Measurements from ENCODE around the gene SEZ6. TPM values are rescaled to one million over a fixed set of nuclear protein-coding genes. Genes with fewer than 3 reads are reported as not detected.

SEZ6 gene
- total and polyA plus RNA-seq, 2 donors from 2014 or later, result not detected

- no peak overlapping the region for H3K27ac ChIP-seq (ENCODE audit: low read depth in 2 of 2, low read length in 2 of 2)
- intact Hi-C loops (cut with DNase I), result loop anchor here (5.0 kb wide), 1 partner anchor 161 kb away; no protein-coding TSS in a partner anchor
- no peaks in the 10 kb centered on the region for H3K36me3 ChIP-seq (ENCODE audit: control insufficient read depth in 2 of 3, insufficient read depth in 3 of 3, low read length in 3 of 3)
- DNase-seq (no peak), FAIRE-seq (no peak)
- H3K4me3 ChIP-seq (ENCODE audit: low read length in 3 of 3), result no peak overlapping the region
- no peaks in the 10 kb centered on the region for H3K27me3 ChIP-seq (ENCODE audit: control insufficient read depth, insufficient read depth, low read length)
- TF ChIP-seq CTCF (IDR thresholded peaks at IDR 0.05; ENCODE audit: borderline replicate concordance, extremely low read depth, insufficient read depth), result no peak
- H3K9me3 ChIP-seq (ENCODE audit: control insufficient read depth in 2 of 3, insufficient read depth in 1 of 3, low read length in 3 of 3), result no peaks in the 10 kb centered on the region
- H3K4me1 ChIP-seq (ENCODE audit: control insufficient read depth in 2 of 3, insufficient read depth in 2 of 3, low read depth in 1 of 3, low read length in 3 of 3), result peaks cover 0 to 8% (median 8%) of the 10 kb centered on the region in 3 donors
- H3K9ac ChIP-seq (ENCODE audit: low read length in 3 of 3), result no peak overlapping the region
Observed at GRCh38 chr17:28956112-28956511, 49.7 kb downstream of the SEZ6 start.

GRCh38 chr17:28955408-28955807, 50.4 kb downstream of the SEZ6 start:
- DNase-seq (no peak), FAIRE-seq (no peak)
- no peak overlapping the region for H3K9ac ChIP-seq (ENCODE audit: low read length in 3 of 3)
- intact Hi-C loops (cut with DNase I), result loop anchor here (5.0 kb wide), 1 partner anchor 162 kb away; no protein-coding TSS in a partner anchor
- no peaks in the 10 kb centered on the region for H3K9me3 ChIP-seq (ENCODE audit: control insufficient read depth in 2 of 3, insufficient read depth in 1 of 3, low read length in 3 of 3)
- peaks cover 0 to 8% (median 8%) of the 10 kb centered on the region in 3 donors for H3K4me1 ChIP-seq (ENCODE audit: control insufficient read depth in 2 of 3, insufficient read depth in 2 of 3, low read depth in 1 of 3, low read length in 3 of 3)
- TF ChIP-seq CTCF (IDR thresholded peaks at IDR 0.05; ENCODE audit: borderline replicate concordance, extremely low read depth, insufficient read depth), result no peak
- no peak overlapping the region for H3K4me3 ChIP-seq (ENCODE audit: low read length in 3 of 3)
- no peaks in the 10 kb centered on the region for H3K36me3 ChIP-seq (ENCODE audit: control insufficient read depth in 2 of 3, insufficient read depth in 3 of 3, low read length in 3 of 3)
- no peaks in the 10 kb centered on the region for H3K27me3 ChIP-seq (ENCODE audit: control insufficient read depth, insufficient read depth, low read length)
- H3K27ac ChIP-seq (ENCODE audit: low read depth in 2 of 2, low read length in 2 of 2), result no peak overlapping the region

- H3K4me3 ChIP-seq (ENCODE audit: low read length in 3 of 3), result no peak overlapping the region
- H3K36me3 ChIP-seq (ENCODE audit: control insufficient read depth in 2 of 3, insufficient read depth in 3 of 3, low read length in 3 of 3), result no peaks in the 10 kb centered on the region
- no peak for TF ChIP-seq CTCF (IDR thresholded peaks at IDR 0.05; ENCODE audit: borderline replicate concordance, extremely low read depth, insufficient read depth)
- no peaks in the 10 kb centered on the region for H3K27me3 ChIP-seq (ENCODE audit: control insufficient read depth, insufficient read depth, low read length)
- intact Hi-C loops (cut with DNase I), result loop anchor here (5.0 kb wide), 1 partner anchor 162 kb away; no protein-coding TSS in a partner anchor
- H3K9me3 ChIP-seq (ENCODE audit: control insufficient read depth in 2 of 3, insufficient read depth in 1 of 3, low read length in 3 of 3), result no peaks in the 10 kb centered on the region
- H3K27ac ChIP-seq (ENCODE audit: low read depth in 2 of 2, low read length in 2 of 2), result no peak overlapping the region
- peaks cover 0 to 8% (median 8%) of the 10 kb centered on the region in 3 donors for H3K4me1 ChIP-seq (ENCODE audit: control insufficient read depth in 2 of 3, insufficient read depth in 2 of 3, low read depth in 1 of 3, low read length in 3 of 3)
- FAIRE-seq, result no peak
- no peak for DNase-seq
- no peak overlapping the region for H3K9ac ChIP-seq (ENCODE audit: low read length in 3 of 3)
Observed at GRCh38 chr17:28954886-28955285, 50.9 kb downstream of the SEZ6 start.
